Prostate gland (tissue), 2 donors: ENCODE measurements around the gene NMNAT2. TPM values are rescaled to one million over a fixed set of nuclear protein-coding genes. Genes with fewer than 3 reads are reported as not detected.

Experiments used
- DNase-seq: peaks from one replicate; pipeline ENCODE4 v3.0.0-alpha.2; 2019; ENCODE audit warnings: low spot score
- H3K27ac ChIP-seq, 2 donors: fragments of 200-600 bp; sonication (generic); 2 replicates each; pipeline ENCODE4 v1.5.1; 2017 to 2019
- H3K27me3 ChIP-seq: fragments of 200-600 bp; sonication (generic); replicated peaks from 2 replicates; pipeline ENCODE4 v1.5.1; 2019; ENCODE audit not compliant: insufficient read depth
- H3K36me3 ChIP-seq, 2 donors: fragments of 200-600 bp; sonication (generic); 1 replicate in 1 of 2; 2 replicates in 1 of 2; pipeline versions ENCODE4 v1.5.1 to v1.8.1; 2017 to 2019
- H3K4me1 ChIP-seq: fragments of 200-600 bp; sonication (generic); replicated peaks from 2 replicates; pipeline ENCODE4 v1.5.1; 2019
- H3K4me3 ChIP-seq, 2 donors: fragments of 200-600 bp; sonication (generic); 2 replicates each; pipeline ENCODE4 v1.5.1; 2017 to 2019
- H3K9me3 ChIP-seq: fragments of 200-600 bp; sonication (generic); 2 replicates; pipeline ENCODE4 v1.5.1; 2017
- POLR2A ChIP-seq: fragments of 450-650 bp; IDR thresholded peaks from one replicate; pipeline ENCODE4 v1.6.1; 2016; ENCODE audit warnings: antibody characterized with exemption, mild to moderate bottlenecking
- POLR2AphosphoS5 ChIP-seq: sonication (generic); formaldehyde crosslinking; IDR thresholded peaks from one replicate; pipeline ENCODE4 v1.6.1; 2017; ENCODE audit warnings: antibody characterized with exemption
- WGBS: methylation state at CpG from one replicate; pipeline ENCODE4 v1.1.5; 2018; 5-methylcytosine and 5-hydroxymethylcytosine counted together
- intact Hi-C: fragments of 100-400 bp; cut with DNase I; formaldehyde crosslinking; loops from one replicate; pipeline ENCODE4 v1.14.2; 2022
- total RNA-seq, 2 donors: library from RNA; depleted of rRNA; stranded (reverse); fragments of >200 nt; gene quantifications; one replicate each; pipeline ENCODE4 v1.1.0, GENCODE V29; 2016
- TF ChIP-seq, protein P1 (sequence below), 4 experiments: fragments of 200-600 bp in 2 of 4; fragments of 450-650 bp in 2 of 4; sonication (generic) in 2 of 4; IDR thresholded peaks; 1 replicate in 3 of 4; 2 replicates in 1 of 4; pipeline ENCODE4 v1.5.1; 2016 to 2019; ENCODE audit warnings: antibody characterized with exemption in 4 of 4, mild to moderate bottlenecking in 2 of 4, moderate library complexity in 2 of 4

NMNAT2 gene
- total RNA-seq, 2 donors from 2014 or later, result 0.27 to 41.0 TPM

DNA sequence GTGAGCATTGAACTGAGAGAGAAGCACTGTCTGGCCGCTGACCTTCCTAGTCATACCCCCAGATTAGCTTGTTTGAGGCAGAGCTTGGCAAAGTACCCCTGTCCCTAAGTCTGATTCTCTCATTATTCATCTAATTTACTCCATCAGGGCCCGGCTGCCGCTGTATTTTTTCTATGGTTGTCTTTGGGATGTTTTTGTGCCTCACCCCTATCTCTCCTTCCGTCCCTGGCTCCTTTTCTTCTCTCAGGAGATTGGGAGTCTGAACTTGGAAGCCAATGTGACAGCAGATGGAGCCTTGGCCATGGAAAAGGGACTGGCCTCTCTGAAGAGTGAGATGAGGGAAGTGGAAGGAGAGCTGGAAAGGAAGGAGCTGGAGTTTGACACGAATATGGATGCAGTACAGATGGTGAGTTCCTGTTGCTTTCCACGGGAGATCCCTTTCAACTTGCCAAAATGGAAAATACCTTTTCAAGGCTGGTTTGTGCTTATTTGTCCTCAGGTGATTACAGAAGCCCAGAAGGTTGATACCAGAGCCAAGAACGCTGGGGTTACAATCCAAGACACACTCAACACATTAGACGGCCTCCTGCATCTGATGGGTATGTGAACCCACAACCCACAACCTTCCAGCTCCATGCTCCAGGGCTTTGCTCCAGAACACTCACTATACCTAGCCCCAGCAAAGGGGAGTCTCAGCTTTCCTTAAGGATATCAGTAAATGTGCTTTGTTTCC lies 178.2 kb downstream of the NMNAT2 start:
- no peak overlapping the region for H3K27ac ChIP-seq
- WGBS, result 86% methylated on average over 8 of the region's 8 CpGs
- H3K4me1 ChIP-seq, result no peaks in the 10 kb centered on the region
- H3K36me3 ChIP-seq, result no peaks in the 10 kb centered on the region
- H3K27me3 ChIP-seq, result no peaks in the 10 kb centered on the region
- no peak overlapping the region for H3K4me3 ChIP-seq
- H3K9me3 ChIP-seq, result no peaks in the 10 kb centered on the region
- DNase-seq, result no peak
- TF ChIP-seq POLR2A (no peak), POLR2AphosphoS5 (no peak)
- TF ChIP-seq, protein P1, sequence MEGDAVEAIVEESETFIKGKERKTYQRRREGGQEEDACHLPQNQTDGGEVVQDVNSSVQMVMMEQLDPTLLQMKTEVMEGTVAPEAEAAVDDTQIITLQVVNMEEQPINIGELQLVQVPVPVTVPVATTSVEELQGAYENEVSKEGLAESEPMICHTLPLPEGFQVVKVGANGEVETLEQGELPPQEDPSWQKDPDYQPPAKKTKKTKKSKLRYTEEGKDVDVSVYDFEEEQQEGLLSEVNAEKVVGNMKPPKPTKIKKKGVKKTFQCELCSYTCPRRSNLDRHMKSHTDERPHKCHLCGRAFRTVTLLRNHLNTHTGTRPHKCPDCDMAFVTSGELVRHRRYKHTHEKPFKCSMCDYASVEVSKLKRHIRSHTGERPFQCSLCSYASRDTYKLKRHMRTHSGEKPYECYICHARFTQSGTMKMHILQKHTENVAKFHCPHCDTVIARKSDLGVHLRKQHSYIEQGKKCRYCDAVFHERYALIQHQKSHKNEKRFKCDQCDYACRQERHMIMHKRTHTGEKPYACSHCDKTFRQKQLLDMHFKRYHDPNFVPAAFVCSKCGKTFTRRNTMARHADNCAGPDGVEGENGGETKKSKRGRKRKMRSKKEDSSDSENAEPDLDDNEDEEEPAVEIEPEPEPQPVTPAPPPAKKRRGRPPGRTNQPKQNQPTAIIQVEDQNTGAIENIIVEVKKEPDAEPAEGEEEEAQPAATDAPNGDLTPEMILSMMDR (IDR thresholded peaks at IDR 0.05), result no peak
- intact Hi-C loops, result loop anchor here (5.0 to 10.0 kb wide), 2 partner anchors 215 to 278 kb away; partner anchors contain the start of gene LAMC1

DNA sequence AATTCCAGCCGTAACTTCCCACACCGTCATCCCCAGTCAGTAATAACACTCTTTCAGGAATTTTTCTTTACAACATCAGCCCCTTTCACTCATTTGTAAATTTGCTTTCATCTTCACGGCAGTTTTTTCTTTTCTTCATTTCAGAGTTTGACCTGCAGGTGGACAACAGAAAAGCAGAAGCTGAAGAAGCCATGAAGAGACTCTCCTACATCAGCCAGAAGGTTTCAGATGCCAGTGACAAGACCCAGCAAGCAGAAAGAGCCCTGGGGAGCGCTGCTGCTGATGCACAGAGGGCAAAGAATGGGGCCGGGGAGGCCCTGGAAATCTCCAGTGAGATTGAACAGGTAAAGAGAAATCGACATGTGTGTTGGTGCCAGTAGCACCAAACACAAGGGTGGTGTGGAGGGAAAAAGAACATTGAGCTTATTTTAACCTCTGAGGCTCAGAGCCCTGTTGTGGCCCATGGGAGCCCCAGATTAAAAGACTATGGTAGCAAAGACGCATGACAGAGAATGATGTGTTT lies 178.9 kb downstream of the NMNAT2 start:
- H3K27ac ChIP-seq, result no peak overlapping the region

DNA sequence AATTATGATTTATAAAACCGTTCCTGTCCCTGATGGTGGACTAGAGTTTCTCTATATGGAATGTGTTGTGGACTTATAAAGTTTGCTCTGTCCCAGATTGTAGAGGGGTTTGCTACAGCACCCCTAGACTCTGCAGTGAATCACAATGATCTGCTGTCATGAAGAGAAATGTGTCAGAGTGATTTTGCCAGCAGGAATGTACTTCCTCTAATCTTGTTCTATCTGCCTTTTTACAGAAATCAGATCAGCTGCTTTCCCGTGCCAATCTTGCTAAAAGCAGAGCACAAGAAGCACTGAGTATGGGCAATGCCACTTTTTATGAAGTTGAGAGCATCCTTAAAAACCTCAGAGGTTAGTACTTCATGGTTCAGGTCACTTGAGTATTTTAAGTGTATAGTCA lies 180.1 kb downstream of the NMNAT2 start:
- Histone ChIP-seq H3K27ac (no peak overlapping the region), H3K4me3 (no peak overlapping the region), H3K36me3 (no peaks in the 10 kb centered on the region), H3K4me1 (peaks cover 3% of the 10 kb centered on the region), H3K27me3 (no peaks in the 10 kb centered on the region), H3K9me3 (no peaks in the 10 kb centered on the region)
- 89% methylated on average over 2 of the region's 2 CpGs for WGBS
- DNase-seq, result no peak
- TF ChIP-seq, protein P1 (IDR thresholded peaks at IDR 0.05), result no peak
- no peak for TF ChIP-seq POLR2A
- TF ChIP-seq POLR2AphosphoS5, result no peak
- intact Hi-C loops, result loop anchor here (5.0 to 10.0 kb wide), 2 partner anchors 213 to 276 kb away; partner anchors contain the start of gene LAMC1

More for the DNA sequence above, 178.9 kb downstream of the NMNAT2 start:
- intact Hi-C loops, result loop anchor here (5.0 to 10.0 kb wide), 2 partner anchors 214 to 277 kb away; partner anchors contain the start of gene LAMC1
- TF ChIP-seq, protein P1 (IDR thresholded peaks at IDR 0.05), result no peak
- TF ChIP-seq POLR2A, result no peak
- no peak for TF ChIP-seq POLR2AphosphoS5
- no peak overlapping the region for H3K4me3 ChIP-seq
- peaks cover under 1% of the 10 kb centered on the region for H3K4me1 ChIP-seq
- no peaks in the 10 kb centered on the region for H3K9me3 ChIP-seq
- no peaks in the 10 kb centered on the region for H3K36me3 ChIP-seq
- no peak for DNase-seq
- 82% methylated on average over 7 of the region's 7 CpGs for WGBS
- H3K27me3 ChIP-seq, result no peaks in the 10 kb centered on the region

DNA sequence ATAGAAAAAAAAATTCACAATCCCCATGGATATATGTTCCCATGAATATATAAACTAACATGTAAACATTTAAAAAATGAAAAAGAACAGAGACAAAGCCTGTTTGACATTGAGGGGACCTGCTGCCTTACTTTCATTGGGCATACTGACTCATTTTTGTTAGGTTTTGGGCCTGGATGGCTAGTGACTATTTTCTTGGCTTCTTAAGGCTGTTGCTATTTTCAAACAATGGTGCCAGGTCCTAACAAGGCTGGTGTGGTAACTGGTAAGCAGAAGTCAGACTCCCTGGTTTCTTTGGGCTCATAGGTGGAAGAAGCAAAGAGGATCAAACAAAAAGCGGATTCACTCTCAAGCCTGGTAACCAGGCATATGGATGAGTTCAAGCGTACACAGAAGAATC lies 181.1 kb downstream of the NMNAT2 start:
- no peaks in the 10 kb centered on the region for H3K36me3 ChIP-seq
- no peak overlapping the region for H3K4me3 ChIP-seq
- TF ChIP-seq POLR2A (no peak), POLR2AphosphoS5 (no peak)
- TF ChIP-seq, protein P1 (IDR thresholded peaks at IDR 0.05), result no peak
- DNase-seq, result no peak
- no peaks in the 10 kb centered on the region for H3K9me3 ChIP-seq
- H3K27me3 ChIP-seq, result no peaks in the 10 kb centered on the region
- 98% methylated on average over 2 of the region's 2 CpGs for WGBS
- intact Hi-C loops, result loop anchor here (5.0 to 10.0 kb wide), 2 partner anchors 212 to 275 kb away; partner anchors contain the start of gene LAMC1
- no peak overlapping the region for H3K27ac ChIP-seq
- peaks cover 3% of the 10 kb centered on the region for H3K4me1 ChIP-seq
